K562 (cell line): ENCODE data around the gene ANO8. TPM values are rescaled to one million over a fixed set of nuclear protein-coding genes. Genes with fewer than 3 reads are reported as not detected.
A peak's percentile ranks its signal among the peaks of the same experiment; 100 is the strongest.

Experiments
- E2F5 ChIP-seq: sonication (generic); formaldehyde crosslinking; IDR thresholded peaks from 2 replicates; pipeline ENCODE4 v1.8.0; 2022; ENCODE audit warnings: mild to moderate bottlenecking, missing genetic modification reagents
- E2F6 ChIP-seq, 2 experiments: IDR thresholded peaks; 2 replicates each; pipeline ENCODE4 v1.6.1; 2011; ENCODE audit warnings: borderline replicate concordance in 1 of 2, control low read depth in 1 of 2, low read depth in 1 of 2, low read length in 1 of 2, mild to moderate bottlenecking in 1 of 2, mixed read lengths in 1 of 2, moderate library complexity in 1 of 2; ENCODE audit not compliant: insufficient read depth in 1 of 2, insufficient read length in 1 of 2, poor library complexity in 1 of 2, severe bottlenecking in 1 of 2; ENCODE audit errors: extremely low read depth in 1 of 2
- MXI1 ChIP-seq: IDR thresholded peaks from 2 replicates; pipeline ENCODE4 v1.6.1; 2011; ENCODE audit warnings: low read depth, mild to moderate bottlenecking, improper control_type of control experiment, low read length
- NFATC3 ChIP-seq: fragments of 450-650 bp; IDR thresholded peaks from 2 replicates; pipeline ENCODE4 v1.6.1; 2017; ENCODE audit warnings: mild to moderate bottlenecking
- REST ChIP-seq, 2 experiments: fragments of 450-650 bp; formaldehyde crosslinking in 1 of 2; IDR thresholded peaks; 2 replicates each; pipeline versions ENCODE4 v1.4.0 to v1.6.1; 2014 to 2020; ENCODE audit warnings: mild to moderate bottlenecking in 2 of 2, borderline replicate concordance in 1 of 2, low read depth in 1 of 2
- THAP12 ChIP-seq: fragments of 250-450 bp; sonication (Bioruptor Pico); IDR thresholded peaks from 2 replicates; pipeline ENCODE4 v1.9.0; 2021; ENCODE audit warnings: mild to moderate bottlenecking, inconsistent platforms
- ZBTB49 ChIP-seq: sonication (generic); formaldehyde crosslinking; IDR thresholded peaks from 2 replicates; pipeline ENCODE4 v1.8.0; 2022; ENCODE audit warnings: missing genetic modification reagents, mild to moderate bottlenecking, borderline replicate concordance
- ZNF764 ChIP-seq: fragments of 250-450 bp; sonication (Bioruptor Pico); IDR thresholded peaks from 2 replicates; pipeline ENCODE4 v1.4.0; 2020; ENCODE audit warnings: low read depth, mild to moderate bottlenecking, moderate library complexity
- polyA plus RNA-seq, 8 experiments: library from polyadenylated mRNA; depleted of rRNA in 4 of 8; stranded (reverse) in 5 of 8; unstranded in 3 of 8; fragments of >200 nt; fragmentation: Nextera tagmentation in 2 of 8; fragmentation: Illumina TruSeq in 1 of 8; extraction: Ambion mirVana in 2 of 8; extraction: Trizol in 1 of 8; gene quantifications; 2 replicates each; pipeline versions ENCODE4 v1.2.1 to v1.2.3, GENCODE V29; 2011 to 2014; ENCODE audit warnings: inconsistent platforms in 1 of 8, missing spikeins in 1 of 8
- total RNA-seq, 7 experiments: library from RNA; depleted of rRNA in 6 of 7; stranded (reverse); fragments of >200 nt in 6 of 7; fragmentation: Illumina TruSeq in 2 of 7; extraction: Trizol in 2 of 7; gene quantifications; 2 replicates each; pipeline versions ENCODE4 v1.2.1 to v1.2.3, GENCODE V29; 2011 to 2021; ENCODE audit warnings: low replicate concordance in 1 of 7

The ANO8 gene
- total and polyA plus RNA-seq, 9 of the 15 experiments (the other 6 are each of a cell fraction or from before 2014, with no cell fraction given): 0.07 to 7.6 (median 2.3) TPM; not detected in 1

- TF ChIP-seq ZBTB49 (CRISPR knock-in tag): no peak
- TF ChIP-seq ZNF764 (CRISPR knock-in tag): no peak
- peak; percentile 27; the same call in 1 of the 2 replicates for TF ChIP-seq MXI1
- TF ChIP-seq NFATC3: no peak
- 0 out of 2 replicates have a peak, but pooled peaks have one; percentile 21 for TF ChIP-seq THAP12 (CRISPR knock-in tag)
- peak; percentile 19 to 72 for TF ChIP-seq E2F6 (IDR thresholded peaks at IDR 0.05; ENCODE audit: borderline replicate concordance in 1 of 2, extremely low read depth in 1 of 2, insufficient read depth in 1 of 2, insufficient read length in 1 of 2, low read depth in 1 of 2, low read length in 1 of 2, poor library complexity in 1 of 2, severe bottlenecking in 1 of 2)
- no peak for TF ChIP-seq E2F5
- TF ChIP-seq REST (IDR thresholded peaks at IDR 0.05; ENCODE audit: borderline replicate concordance): peak; percentile 49
- TF ChIP-seq REST (CRISPR knock-in tag; IDR thresholded peaks at IDR 0.05; ENCODE audit: low read depth): no peak
Observed at GRCh38 chr19:17303167-17303939, 31.3 kb downstream of the ANO8 start, which contains the start of gene ABHD8 (continued).
